ENCODE results near the gene FNIP2.
"Not testable (repeated sequence)": the region's sequence is repeated elsewhere in the genome, so short reads cannot be mapped to it uniquely, and the experiment has no call there.

DNA sequence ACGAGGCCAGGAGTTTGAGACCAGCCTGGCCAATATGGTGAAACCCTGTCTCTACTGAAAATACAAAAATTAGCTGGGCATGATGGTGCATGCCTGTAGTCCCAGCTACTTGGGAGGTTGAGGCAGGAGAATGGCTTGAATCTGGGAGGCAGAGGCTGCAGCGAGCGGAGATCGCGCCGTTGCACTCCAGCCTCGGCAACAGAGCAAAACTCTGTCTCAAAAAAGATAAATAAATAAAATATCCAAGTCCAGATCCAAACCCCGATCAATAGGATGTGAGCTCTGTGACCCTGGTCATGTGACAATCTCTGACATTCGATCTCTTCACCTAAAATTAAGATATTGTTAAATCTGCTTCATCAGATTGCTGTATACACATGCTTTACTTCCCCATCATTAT is 187.5 kb downstream of the FNIP2 start:
- TF ChIP-seq CTCF, POLR2A (IDR thresholded peaks at IDR 0.05): not testable (repeated sequence)

All from heart left ventricle (tissue), 13 donors.